OCI-LY7 (cell line): ENCODE measurements around the gene TNIK. TPM values are rescaled to one million over a fixed set of nuclear protein-coding genes. Genes with fewer than 3 reads are reported as not detected.

Experiments
- BruUV-seq: library from RNA; stranded (reverse); fragments of 400-500 nt; replicated peaks from 2 replicates; lab custom pipeline; 2021; lab: Mats Ljungman, UMichigan
- CTCF ChIA-PET: fragments of 300-600 bp; sonication (Branson Sonifier 250); formaldehyde crosslinking; loops from one replicate; lab custom pipeline; 2022; ENCODE audit warnings: antibody characterized with exemption; ENCODE audit not compliant: unreplicated experiment; lab: Charles Lee
- POLR2A ChIA-PET: fragments of 300-600 bp; sonication (Branson Sonifier 250); formaldehyde crosslinking; loops from one replicate; lab custom pipeline; 2022; ENCODE audit warnings: antibody characterized with exemption; lab: Charles Lee
- DNase-seq: peaks from one replicate; pipeline ENCODE4 v3.0.0-alpha.2; 2015; ENCODE audit warnings: low spot score
- H2AFZ ChIP-seq: fragments of 200-600 bp; sonication (generic), shearing (Covaris generic); 2 replicates; pipeline ENCODE4 v1.6.1; 2014; ENCODE audit warnings: mild to moderate bottlenecking, antibody characterized with exemption, low read length, moderate library complexity
- H3K27ac ChIP-seq: fragments of 200-600 bp; sonication (generic); 2 replicates; pipeline ENCODE4 v1.5.1; 2014; ENCODE audit warnings: mixed run types, low read depth, mild to moderate bottlenecking, moderate library complexity, low read length, inconsistent platforms; ENCODE audit not compliant: poor library complexity, severe bottlenecking
- H3K36me3 ChIP-seq: fragments of 200-600 bp; sonication (generic); 2 replicates; pipeline ENCODE4 v1.6.1; 2014; ENCODE audit warnings: mild to moderate bottlenecking, antibody characterized with exemption, low read length, moderate library complexity, mixed read lengths; ENCODE audit not compliant: insufficient read depth
- H3K4me1 ChIP-seq: fragments of 200-600 bp; sonication (generic); 2 replicates; pipeline ENCODE4 v1.5.1; 2014; ENCODE audit warnings: mild to moderate bottlenecking, low read length; ENCODE audit not compliant: insufficient read depth, poor library complexity, severe bottlenecking
- H3K4me2 ChIP-seq: fragments of 200-600 bp; sonication (generic); 2 replicates; pipeline ENCODE4 v1.6.1; 2014; ENCODE audit warnings: mild to moderate bottlenecking, low read length
- H3K4me3 ChIP-seq: fragments of 200-600 bp; sonication (generic); 2 replicates; pipeline ENCODE4 v1.5.1; 2014; ENCODE audit warnings: mild to moderate bottlenecking, low read depth, low read length; ENCODE audit not compliant: poor library complexity, severe bottlenecking
- H3K79me2 ChIP-seq: fragments of 200-600 bp; sonication (generic); 2 replicates; pipeline ENCODE4 v1.6.1; 2016; ENCODE audit warnings: low read depth, mild to moderate bottlenecking, low read length, moderate library complexity, mixed read lengths; ENCODE audit not compliant: insufficient read depth
- H3K9me2 ChIP-seq: fragments of 200-600 bp; sonication (generic); 2 replicates; pipeline ENCODE4 v1.6.1; 2016; ENCODE audit warnings: mild to moderate bottlenecking, low read length, mixed read lengths; ENCODE audit not compliant: insufficient read depth
- H3K9me3 ChIP-seq: fragments of 200-600 bp; sonication (generic); 2 replicates; pipeline ENCODE4 v1.6.1; 2014; ENCODE audit warnings: mild to moderate bottlenecking, mixed run types, low read length, mixed read lengths
- H4K20me1 ChIP-seq: fragments of 200-600 bp; sonication (generic); 2 replicates; pipeline ENCODE4 v1.6.1; 2014; ENCODE audit warnings: mild to moderate bottlenecking, antibody characterized with exemption, low read length, moderate library complexity, mixed read lengths; ENCODE audit not compliant: insufficient read depth
- EZH2phosphoT487 ChIP-seq: fragments of 200-600 bp; sonication (generic); IDR thresholded peaks from 2 replicates; pipeline ENCODE4 v1.6.1; 2018; ENCODE audit warnings: low read depth, borderline replicate concordance, mild to moderate bottlenecking, mixed run types, antibody characterized with exemption, low read length, moderate library complexity, mixed read lengths
- intact Hi-C: fragments of 100-400 bp; cut with micrococcal nuclease; formaldehyde crosslinking; loops from one replicate; pipeline ENCODE4 v1.10.0; 2022; ENCODE audit not compliant: unreplicated experiment
- total RNA-seq, 2 experiments: library from RNA; depleted of rRNA in 1 of 2; stranded (reverse); fragments of >200 nt in 1 of 2; shearing (Covaris generic) in 1 of 2; gene quantifications; 2 replicates each; pipeline ENCODE4 v1.2.3, GENCODE V29; 2014 to 2022
- TF ChIP-seq, protein P1 (sequence below): fragments of 200-600 bp; sonication (generic); conservative IDR thresholded peaks from 2 replicates; pipeline ENCODE4 v1.5.1; 2014; ENCODE audit warnings: mild to moderate bottlenecking, antibody characterized with exemption, low read length, moderate library complexity, mixed read lengths

Gene TNIK
- total RNA-seq, 2 experiments from 2014 or later: not detected

DNA sequence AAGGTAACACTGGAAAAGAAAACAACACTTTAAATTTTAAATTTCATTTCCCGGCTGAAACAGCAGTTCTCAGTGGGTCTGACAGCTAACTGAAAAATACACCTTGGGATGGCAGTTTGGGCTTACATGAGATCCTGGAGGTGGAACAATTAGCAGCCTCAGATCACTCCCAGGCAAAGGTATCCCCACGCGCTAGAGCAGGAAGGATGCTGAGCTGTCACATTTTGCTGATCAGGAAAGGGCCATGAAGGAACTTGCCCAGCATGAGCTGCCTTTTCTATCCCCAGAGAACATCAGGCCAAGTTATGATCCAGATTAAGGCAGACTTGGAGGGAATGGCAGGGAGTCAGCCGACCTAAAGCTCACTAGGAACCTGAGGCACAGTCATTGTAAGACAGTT is 228.8 kb downstream of the TNIK start:
- H3K9me3 ChIP-seq: no peaks in the 10 kb centered on the region
- intact Hi-C loops: no loop called here
- TF ChIP-seq EZH2phosphoT487: no peak
- TF ChIP-seq, protein P1, sequence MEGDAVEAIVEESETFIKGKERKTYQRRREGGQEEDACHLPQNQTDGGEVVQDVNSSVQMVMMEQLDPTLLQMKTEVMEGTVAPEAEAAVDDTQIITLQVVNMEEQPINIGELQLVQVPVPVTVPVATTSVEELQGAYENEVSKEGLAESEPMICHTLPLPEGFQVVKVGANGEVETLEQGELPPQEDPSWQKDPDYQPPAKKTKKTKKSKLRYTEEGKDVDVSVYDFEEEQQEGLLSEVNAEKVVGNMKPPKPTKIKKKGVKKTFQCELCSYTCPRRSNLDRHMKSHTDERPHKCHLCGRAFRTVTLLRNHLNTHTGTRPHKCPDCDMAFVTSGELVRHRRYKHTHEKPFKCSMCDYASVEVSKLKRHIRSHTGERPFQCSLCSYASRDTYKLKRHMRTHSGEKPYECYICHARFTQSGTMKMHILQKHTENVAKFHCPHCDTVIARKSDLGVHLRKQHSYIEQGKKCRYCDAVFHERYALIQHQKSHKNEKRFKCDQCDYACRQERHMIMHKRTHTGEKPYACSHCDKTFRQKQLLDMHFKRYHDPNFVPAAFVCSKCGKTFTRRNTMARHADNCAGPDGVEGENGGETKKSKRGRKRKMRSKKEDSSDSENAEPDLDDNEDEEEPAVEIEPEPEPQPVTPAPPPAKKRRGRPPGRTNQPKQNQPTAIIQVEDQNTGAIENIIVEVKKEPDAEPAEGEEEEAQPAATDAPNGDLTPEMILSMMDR: no peak
- BruUV-seq: no TSS peak
- H3K79me2 ChIP-seq: no peaks in the 10 kb centered on the region
- H3K4me1 ChIP-seq: no peaks in the 10 kb centered on the region
- H3K27ac ChIP-seq: no peak overlapping the region
- no peak for DNase-seq
- CTCF ChIA-PET: no interaction called here
- H3K4me3 ChIP-seq: no peak overlapping the region
- no peak overlapping the region for H2AFZ ChIP-seq
- H4K20me1 ChIP-seq: no peaks in the 10 kb centered on the region
- no peaks in the 10 kb centered on the region for H3K36me3 ChIP-seq
- POLR2A ChIA-PET: interaction anchor here (0.8 to 1.1 kb wide), 3 partner anchors 11 to 26 kb away, joined by 3 to 4 read pairs (median 3); no protein-coding TSS in a partner anchor
- no peak overlapping the region for H3K4me2 ChIP-seq
- no peaks in the 10 kb centered on the region for H3K9me2 ChIP-seq

DNA sequence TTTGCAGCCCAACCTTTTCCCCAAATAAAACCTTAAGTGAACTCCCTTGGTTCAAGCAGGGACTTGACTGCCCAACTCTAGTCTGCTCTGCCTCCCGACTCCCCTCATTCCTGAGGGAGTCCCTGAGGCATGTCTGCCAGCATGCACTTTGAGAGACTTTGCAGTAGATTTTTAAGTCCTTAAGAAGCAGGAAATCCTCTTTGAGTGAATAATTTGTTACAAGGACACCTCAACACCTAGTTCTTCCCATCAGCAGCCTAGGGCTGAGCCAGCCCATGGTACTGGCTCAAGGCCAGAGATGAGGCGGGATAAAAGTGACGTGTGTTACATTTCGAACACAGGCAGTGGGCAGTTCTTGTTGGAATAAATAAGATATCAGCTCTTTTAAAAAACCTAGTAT is 229.3 kb downstream of the TNIK start:
- Histone ChIP-seq H3K27ac (no peak overlapping the region), H2AFZ (peak overlapping the region; percentile 39; the same call in 1 of the 2 replicates), H4K20me1 (no peaks in the 10 kb centered on the region), H3K9me2 (no peaks in the 10 kb centered on the region), H3K79me2 (no peaks in the 10 kb centered on the region), H3K36me3 (no peaks in the 10 kb centered on the region), H3K9me3 (peaks cover 4% of the 10 kb centered on the region; the same call in 1 of the 2 replicates), H3K4me3 (no peak overlapping the region), H3K4me2 (no peak overlapping the region), H3K4me1 (no peaks in the 10 kb centered on the region)
- ChIA-PET CTCF (no interaction called here), POLR2A (interaction anchor here (0.5 to 1.1 kb wide), 4 partner anchors 12 to 147 kb away, joined by 3 to 4 read pairs (median 3); no protein-coding TSS in a partner anchor)
- no TSS peak for BruUV-seq
- TF ChIP-seq, protein P1: no peak
- no peak for TF ChIP-seq EZH2phosphoT487
- intact Hi-C loops: no loop called here
- no peak for DNase-seq

DNA sequence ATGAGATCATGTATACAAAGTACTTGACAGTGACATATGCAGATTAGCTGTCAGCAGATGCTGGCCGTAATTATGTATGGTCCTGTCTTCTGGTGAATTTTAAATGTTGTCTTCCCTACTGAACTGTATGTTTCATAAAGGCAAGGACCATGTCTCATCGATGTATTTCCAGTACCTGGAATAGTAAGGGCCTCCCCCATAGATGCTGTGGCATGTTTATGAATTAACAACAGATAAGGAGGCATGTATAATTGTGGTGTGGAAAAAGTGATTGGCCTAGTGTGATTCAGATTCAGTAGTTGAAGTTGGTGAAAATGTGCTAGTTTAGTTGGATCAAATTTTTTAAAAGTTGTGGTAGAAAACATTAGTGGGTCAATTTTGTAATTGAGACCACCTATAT is 231.0 kb downstream of the TNIK start:
- POLR2A ChIA-PET: no interaction called here
- DNase-seq: no peak
- CTCF ChIA-PET: no interaction called here
- TF ChIP-seq EZH2phosphoT487: no peak
- TF ChIP-seq, protein P1: no peak
- no TSS peak for BruUV-seq
- no peaks in the 10 kb centered on the region for H3K9me2 ChIP-seq
- no peak overlapping the region for H3K4me3 ChIP-seq
- no peak overlapping the region for H2AFZ ChIP-seq
- H3K9me3 ChIP-seq: peaks cover 8% of the 10 kb centered on the region; the same call in 1 of the 2 replicates
- no peaks in the 10 kb centered on the region for H3K36me3 ChIP-seq
- H3K4me1 ChIP-seq: no peaks in the 10 kb centered on the region
- H3K27ac ChIP-seq: no peak overlapping the region
- no peaks in the 10 kb centered on the region for H4K20me1 ChIP-seq
- H3K79me2 ChIP-seq: no peaks in the 10 kb centered on the region
- intact Hi-C loops: no loop called here
- no peak overlapping the region for H3K4me2 ChIP-seq
